Colonic mucosa (tissue), 4 donors: ENCODE results near the gene COL19A1. TPM values are rescaled to one million over a fixed set of nuclear protein-coding genes. Genes with fewer than 3 reads are reported as not detected.

Experiments used
- DNase-seq: peaks from one replicate; pipeline ENCODE4 v3.0.0-alpha.2; 2020
- H3K27ac ChIP-seq: fragments of 200-600 bp; one replicate; pipeline ENCODE4 v1.8.0; 2021
- H3K27me3 ChIP-seq: fragments of 200-600 bp; one replicate; pipeline ENCODE4 v1.8.0; 2021
- H3K36me3 ChIP-seq: fragments of 200-600 bp; one replicate; pipeline ENCODE4 v1.8.0; 2021
- H3K4me1 ChIP-seq: fragments of 200-600 bp; one replicate; pipeline ENCODE4 v1.8.0; 2021; ENCODE audit warnings: mild to moderate bottlenecking
- H3K4me3 ChIP-seq: fragments of 200-600 bp; one replicate; pipeline ENCODE4 v1.8.0; 2021
- H3K9ac ChIP-seq, 2 donors: one replicate each; pipeline ENCODE4 v1.7.0; 2013; ENCODE audit warnings: control low read depth in 2 of 2, low read depth in 2 of 2, low read length in 2 of 2
- H3K9me3 ChIP-seq: fragments of 200-600 bp; one replicate; pipeline ENCODE4 v1.8.0; 2021
- intact Hi-C: fragments of 100-400 bp; cut with DNase I; formaldehyde crosslinking; loops from one replicate; pipeline ENCODE4 v1.14.1; 2022
- total RNA-seq, 2 donors: library from RNA; stranded (reverse); fragmentation: NEBNext Ultra II Directional in 1 of 2; extraction: Animal tissue kit (Norgen Biotek cat#: 25700) in 1 of 2; gene quantifications; one replicate each; pipeline ENCODE4 v1.2.1, GENCODE V29; 2021
- TF ChIP-seq, protein P1 (sequence below): fragments of 200-600 bp; IDR thresholded peaks from one replicate; pipeline ENCODE4 v1.8.0; 2022; ENCODE audit warnings: antibody characterized with exemption, mild to moderate bottlenecking
- donor health status: healthy.
- donor health status: DM: no; HTN: no; CAD: no.
- donor health status: DM: no; HTN: no; CAD: no.

Gene COL19A1
- total RNA-seq, 2 donors from 2014 or later: 0.22 to 0.56 TPM

DNA sequence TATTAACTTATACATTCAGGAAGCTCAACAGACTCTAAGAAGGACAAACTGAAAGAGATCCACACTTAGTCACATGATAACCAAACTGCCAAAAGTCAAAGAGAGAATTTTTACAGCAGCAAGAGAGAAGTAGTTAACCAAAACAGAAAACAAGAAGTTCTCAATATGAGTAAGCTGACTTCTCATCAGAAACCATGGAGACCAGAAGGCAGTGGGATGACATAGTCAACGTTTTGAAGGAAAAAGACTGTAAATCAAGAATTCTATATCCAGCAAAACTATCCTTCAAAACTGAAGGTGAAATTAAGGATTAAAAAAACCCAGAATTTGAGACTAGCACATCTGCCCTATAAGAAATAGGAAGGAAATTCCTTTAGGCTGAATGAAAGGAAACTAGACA is 60.4 kb downstream of the COL19A1 start:
- no peaks in the 10 kb centered on the region for H3K4me1 ChIP-seq
- H3K36me3 ChIP-seq: no peaks in the 10 kb centered on the region
- no peaks in the 10 kb centered on the region for H3K27me3 ChIP-seq
- DNase-seq: no peak
- no peak overlapping the region for H3K4me3 ChIP-seq
- TF ChIP-seq, protein P1, sequence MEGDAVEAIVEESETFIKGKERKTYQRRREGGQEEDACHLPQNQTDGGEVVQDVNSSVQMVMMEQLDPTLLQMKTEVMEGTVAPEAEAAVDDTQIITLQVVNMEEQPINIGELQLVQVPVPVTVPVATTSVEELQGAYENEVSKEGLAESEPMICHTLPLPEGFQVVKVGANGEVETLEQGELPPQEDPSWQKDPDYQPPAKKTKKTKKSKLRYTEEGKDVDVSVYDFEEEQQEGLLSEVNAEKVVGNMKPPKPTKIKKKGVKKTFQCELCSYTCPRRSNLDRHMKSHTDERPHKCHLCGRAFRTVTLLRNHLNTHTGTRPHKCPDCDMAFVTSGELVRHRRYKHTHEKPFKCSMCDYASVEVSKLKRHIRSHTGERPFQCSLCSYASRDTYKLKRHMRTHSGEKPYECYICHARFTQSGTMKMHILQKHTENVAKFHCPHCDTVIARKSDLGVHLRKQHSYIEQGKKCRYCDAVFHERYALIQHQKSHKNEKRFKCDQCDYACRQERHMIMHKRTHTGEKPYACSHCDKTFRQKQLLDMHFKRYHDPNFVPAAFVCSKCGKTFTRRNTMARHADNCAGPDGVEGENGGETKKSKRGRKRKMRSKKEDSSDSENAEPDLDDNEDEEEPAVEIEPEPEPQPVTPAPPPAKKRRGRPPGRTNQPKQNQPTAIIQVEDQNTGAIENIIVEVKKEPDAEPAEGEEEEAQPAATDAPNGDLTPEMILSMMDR: no peak
- H3K9me3 ChIP-seq: no peaks in the 10 kb centered on the region
- intact Hi-C loops: no loop called here
- no peak overlapping the region for H3K27ac ChIP-seq
- no peak overlapping the region for H3K9ac ChIP-seq

DNA sequence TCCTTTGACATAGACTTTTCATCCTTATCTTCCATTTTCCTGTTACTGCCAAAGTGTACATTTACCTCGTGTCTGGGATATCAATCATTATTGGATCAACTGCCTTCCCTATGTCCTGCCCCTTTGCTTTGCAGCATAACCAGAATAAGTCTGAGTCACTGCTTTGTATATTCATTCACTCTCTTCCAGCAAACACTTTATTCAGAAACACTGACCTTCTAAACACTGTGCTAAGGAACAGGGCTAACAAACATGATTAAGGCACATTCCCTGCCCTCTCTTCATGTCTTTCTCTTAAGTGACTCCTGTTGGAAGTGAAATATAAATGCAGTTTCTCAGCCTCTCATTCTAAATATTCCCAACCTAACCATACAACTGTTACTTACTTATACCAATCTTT is 66.9 kb downstream of the COL19A1 start:
- no peaks in the 10 kb centered on the region for H3K27me3 ChIP-seq
- no peaks in the 10 kb centered on the region for H3K4me1 ChIP-seq
- no peaks in the 10 kb centered on the region for H3K9me3 ChIP-seq
- TF ChIP-seq, protein P1: no peak
- no peak for DNase-seq
- H3K9ac ChIP-seq: no peak overlapping the region
- intact Hi-C loops: no loop called here
- H3K27ac ChIP-seq: no peak overlapping the region
- H3K36me3 ChIP-seq: no peaks in the 10 kb centered on the region
- no peak overlapping the region for H3K4me3 ChIP-seq

DNA sequence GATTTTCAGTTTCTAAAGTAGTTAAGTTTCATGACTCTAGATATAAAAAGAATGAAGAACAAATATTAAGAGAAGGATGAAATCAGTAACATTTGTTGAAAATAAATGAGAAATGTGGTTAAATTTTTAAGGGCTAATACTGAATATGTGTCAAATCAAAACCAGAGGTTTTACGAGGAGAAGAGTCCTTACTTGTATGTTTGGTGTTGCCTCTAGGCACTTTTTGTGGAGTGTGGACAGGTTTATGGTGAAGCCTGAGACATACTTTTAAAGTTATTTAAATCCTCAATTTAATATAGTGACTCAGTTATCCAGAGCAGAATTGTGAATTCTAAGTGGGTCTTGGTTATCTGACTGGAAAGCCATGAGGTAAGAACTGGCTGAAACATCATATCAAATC is 68.7 kb downstream of the COL19A1 start:
- H3K27ac ChIP-seq: no peak overlapping the region
- H3K27me3 ChIP-seq: no peaks in the 10 kb centered on the region
- no peak overlapping the region for H3K9ac ChIP-seq
- DNase-seq: no peak
- intact Hi-C loops: no loop called here
- TF ChIP-seq, protein P1: no peak
- H3K4me3 ChIP-seq: no peak overlapping the region
- no peaks in the 10 kb centered on the region for H3K9me3 ChIP-seq
- H3K36me3 ChIP-seq: no peaks in the 10 kb centered on the region
- no peaks in the 10 kb centered on the region for H3K4me1 ChIP-seq

DNA sequence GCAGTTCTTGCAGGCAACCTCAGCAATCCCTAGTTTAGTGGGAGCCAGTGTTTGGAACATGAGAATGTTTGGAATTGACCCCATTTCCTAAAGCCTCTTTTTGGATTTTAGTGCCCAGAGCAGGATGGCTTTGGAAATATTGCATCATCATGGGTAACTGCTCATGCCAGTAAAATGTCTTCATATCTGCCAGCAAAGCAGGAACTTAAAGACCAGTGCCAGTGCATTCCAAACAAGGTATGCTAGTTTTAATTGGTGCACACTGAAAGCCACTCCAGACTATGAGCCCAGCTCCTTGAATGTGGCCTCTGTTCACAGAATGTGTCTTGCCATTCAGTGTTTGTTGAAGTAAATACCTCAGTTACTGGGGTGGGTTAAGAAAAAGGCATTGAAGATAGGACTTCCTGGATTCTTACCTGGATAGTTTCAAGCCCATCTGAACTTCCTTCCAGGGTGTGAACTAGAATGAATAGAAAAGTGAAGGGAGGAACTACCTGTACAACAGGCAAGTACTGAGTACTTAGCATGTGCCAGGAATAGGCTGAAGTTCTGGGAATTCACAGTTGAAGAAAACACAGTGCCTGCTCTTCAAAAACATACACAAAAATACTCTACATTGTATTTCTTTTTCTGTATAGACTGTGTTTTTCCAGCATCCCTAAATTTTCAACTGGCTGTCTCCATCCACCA is 70.5 kb downstream of the COL19A1 start:
- no peaks in the 10 kb centered on the region for H3K27me3 ChIP-seq
- H3K36me3 ChIP-seq: no peaks in the 10 kb centered on the region
- TF ChIP-seq, protein P1: no peak
- H3K4me3 ChIP-seq: no peak overlapping the region
- no peak overlapping the region for H3K27ac ChIP-seq
- H3K4me1 ChIP-seq: no peaks in the 10 kb centered on the region
- no peak for DNase-seq
- H3K9me3 ChIP-seq: no peaks in the 10 kb centered on the region
- intact Hi-C loops: no loop called here
- no peak overlapping the region for H3K9ac ChIP-seq

DNA sequence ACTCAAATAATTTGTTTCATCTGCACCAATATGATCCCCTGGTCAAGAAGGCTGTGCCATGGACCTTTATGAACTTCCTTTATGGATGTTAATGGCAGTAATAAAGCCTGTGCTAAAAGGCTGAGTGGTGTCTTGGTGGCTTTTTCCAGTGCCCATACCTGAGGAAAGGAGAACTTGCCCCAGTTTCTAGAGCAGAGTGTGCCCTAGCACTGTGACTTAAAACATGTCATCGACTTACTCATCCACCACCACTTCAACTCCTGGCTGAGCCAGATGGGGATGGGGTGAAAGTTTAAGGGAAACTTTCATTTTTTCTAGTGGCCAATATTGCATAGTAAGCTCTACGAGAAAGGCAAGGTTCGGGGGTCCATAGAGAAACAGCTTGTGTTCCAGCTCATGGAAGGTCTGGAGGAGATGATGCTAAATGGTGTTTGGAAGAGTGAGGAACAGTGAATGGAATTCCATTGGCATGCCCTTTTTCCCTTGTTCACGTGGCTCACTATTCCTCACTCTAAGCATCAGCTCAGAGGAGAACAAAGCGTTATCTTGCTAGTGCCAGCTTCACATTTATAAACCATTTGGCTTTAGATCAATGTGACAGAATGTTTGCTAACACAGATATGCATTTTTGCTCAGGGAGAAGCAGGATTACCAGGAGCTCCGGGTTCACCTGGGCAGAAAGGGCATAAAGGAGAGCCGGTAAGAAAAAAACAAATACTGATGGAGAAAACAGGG is 71.2 kb downstream of the COL19A1 start:
- no peak for DNase-seq
- Histone ChIP-seq H3K27ac (no peak overlapping the region), H3K4me1 (no peaks in the 10 kb centered on the region), H3K4me3 (no peak overlapping the region), H3K9me3 (no peaks in the 10 kb centered on the region), H3K36me3 (no peaks in the 10 kb centered on the region), H3K27me3 (no peaks in the 10 kb centered on the region), H3K9ac (no peak overlapping the region)
- intact Hi-C loops: no loop called here
- TF ChIP-seq, protein P1: no peak
